ENCODE measurements around the gene TM9SF2.

The TM9SF2 gene

GRCh38 chr13:99509479-99509878, 8.2 kb downstream of the TM9SF2 start:
- H2AFZ ChIP-seq (ENCODE audit: low read depth, low read length, severe bottlenecking): no peak overlapping the region
- no peaks in the 10 kb centered on the region for H3K27me3 ChIP-seq (ENCODE audit: low read length)
- no peak for TF ChIP-seq CTCF (IDR thresholded peaks at IDR 0.05; ENCODE audit: insufficient read depth, low read length, poor library complexity, severe bottlenecking)
- no peak for TF ChIP-seq EZH2phosphoT487 (conservative IDR thresholded peaks at IDR 0.05; ENCODE audit: low read length)
- peaks cover 7% of the 10 kb centered on the region; the same call in 1 of the 2 replicates for H3F3A ChIP-seq (ENCODE audit: insufficient read depth)
- no peaks in the 10 kb centered on the region for H3K9me2 ChIP-seq (replicated peaks; ENCODE audit: insufficient read depth, low read length)
- peaks cover 20% of the 10 kb centered on the region for H3K36me3 ChIP-seq (ENCODE audit: low read length)
- peaks cover 100% of the 10 kb centered on the region for H3K79me2 ChIP-seq (ENCODE audit: insufficient read depth, low read length)
- no peak overlapping the region for H3K4me3 ChIP-seq (ENCODE audit: insufficient read depth, low read length, poor library complexity, severe bottlenecking)
- H3K9me3 ChIP-seq (ENCODE audit: insufficient read depth, low read length): peaks cover 15% of the 10 kb centered on the region; the same call in 1 of the 2 replicates
- H3K9ac ChIP-seq (ENCODE audit: low read length): no peak overlapping the region
- 0 out of 2 replicates have a peak, but pooled peaks cover 18% of the 10 kb centered on the region for H4K20me1 ChIP-seq (ENCODE audit: low read depth, low read length)
- no peak overlapping the region for H3K27ac ChIP-seq (ENCODE audit: low read depth, low read length)
- no peak overlapping the region for H3K4me2 ChIP-seq (ENCODE audit: low read depth, low read length, poor library complexity, severe bottlenecking)

DNA sequence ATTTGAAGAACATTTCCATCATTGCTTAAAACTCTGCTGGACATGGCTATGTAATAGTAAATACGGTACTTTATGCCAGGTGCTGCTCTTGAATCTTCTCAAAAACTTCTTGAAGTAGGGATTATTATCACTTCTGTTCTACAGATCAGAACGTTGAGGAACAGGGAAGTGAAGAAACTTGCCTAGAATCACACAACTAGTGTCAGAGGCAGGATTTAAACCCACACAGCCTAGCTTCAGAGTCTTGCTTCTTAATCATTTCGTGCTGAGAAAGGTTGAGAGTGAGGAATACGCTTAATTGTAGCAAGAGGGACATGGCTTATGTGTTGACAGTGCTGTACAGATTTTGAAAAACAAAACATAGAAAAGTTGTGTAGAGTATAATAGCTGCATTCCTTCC, 13.5 kb downstream of the TM9SF2 start:
- Histone ChIP-seq H3K9ac (ENCODE audit: low read length) (no peak overlapping the region), H3K27me3 (ENCODE audit: low read length) (no peaks in the 10 kb centered on the region), H3K36me3 (ENCODE audit: low read length) (peaks cover 11% of the 10 kb centered on the region; the same call in 1 of the 2 replicates), H4K20me1 (ENCODE audit: low read depth, low read length) (peaks cover 25% of the 10 kb centered on the region), H3K9me3 (ENCODE audit: insufficient read depth, low read length) (peaks cover 1% of the 10 kb centered on the region; the same call in 1 of the 2 replicates), H3F3A (ENCODE audit: insufficient read depth) (no peaks in the 10 kb centered on the region), H3K4me3 (ENCODE audit: insufficient read depth, low read length, poor library complexity, severe bottlenecking) (no peak overlapping the region), H3K9me2 (replicated peaks; ENCODE audit: insufficient read depth, low read length) (no peaks in the 10 kb centered on the region), H2AFZ (ENCODE audit: low read depth, low read length, severe bottlenecking) (no peak overlapping the region), H3K4me2 (ENCODE audit: low read depth, low read length, poor library complexity, severe bottlenecking) (no peak overlapping the region), H3K79me2 (ENCODE audit: insufficient read depth, low read length) (peaks cover 79% of the 10 kb centered on the region), H3K27ac (ENCODE audit: low read depth, low read length) (no peak overlapping the region)
- TF ChIP-seq CTCF (IDR thresholded peaks at IDR 0.05; ENCODE audit: insufficient read depth, low read length, poor library complexity, severe bottlenecking) (no peak), EZH2phosphoT487 (conservative IDR thresholded peaks at IDR 0.05; ENCODE audit: low read length) (no peak)

- Histone ChIP-seq H3K4me2 (ENCODE audit: low read depth, low read length, poor library complexity, severe bottlenecking) (no peak overlapping the region), H3K27ac (ENCODE audit: low read depth, low read length) (no peak overlapping the region), H3K36me3 (ENCODE audit: low read length) (peaks cover 20% of the 10 kb centered on the region; the same call in 1 of the 2 replicates), H4K20me1 (ENCODE audit: low read depth, low read length) (peaks cover 25% of the 10 kb centered on the region), H3K4me3 (ENCODE audit: insufficient read depth, low read length, poor library complexity, severe bottlenecking) (no peak overlapping the region), H3K79me2 (ENCODE audit: insufficient read depth, low read length) (peaks cover 64% of the 10 kb centered on the region), H2AFZ (ENCODE audit: low read depth, low read length, severe bottlenecking) (no peak overlapping the region), H3K9me2 (replicated peaks; ENCODE audit: insufficient read depth, low read length) (no peaks in the 10 kb centered on the region), H3F3A (ENCODE audit: insufficient read depth) (no peaks in the 10 kb centered on the region), H3K9ac (ENCODE audit: low read length) (no peak overlapping the region), H3K9me3 (ENCODE audit: insufficient read depth, low read length) (no peaks in the 10 kb centered on the region), H3K27me3 (ENCODE audit: low read length) (no peaks in the 10 kb centered on the region)
- no peak for TF ChIP-seq EZH2phosphoT487 (conservative IDR thresholded peaks at IDR 0.05; ENCODE audit: low read length)
- no peak for TF ChIP-seq CTCF (IDR thresholded peaks at IDR 0.05; ENCODE audit: insufficient read depth, low read length, poor library complexity, severe bottlenecking)
Measured at GRCh38 chr13:99516153-99516929, 15.1 kb downstream of the TM9SF2 start.
